Hepatocyte (in vitro differentiated cells): Measurements from ENCODE around the gene EPHB3.

Experiments used
- EZH2 ChIP-seq: fragments of 200-600 bp; sonication (generic); IDR thresholded peaks from 2 replicates; pipeline ENCODE4 v1.6.1; 2016; ENCODE audit warnings: antibody characterized with exemption, mild to moderate bottlenecking, borderline replicate concordance
- TF ChIP-seq, protein P1 (sequence below): fragments of 200-600 bp; sonication (generic); IDR thresholded peaks from 2 replicates; pipeline ENCODE4 v1.5.1; 2016; ENCODE audit warnings: antibody characterized with exemption, mild to moderate bottlenecking; ENCODE audit not compliant: poor library complexity

DNA sequence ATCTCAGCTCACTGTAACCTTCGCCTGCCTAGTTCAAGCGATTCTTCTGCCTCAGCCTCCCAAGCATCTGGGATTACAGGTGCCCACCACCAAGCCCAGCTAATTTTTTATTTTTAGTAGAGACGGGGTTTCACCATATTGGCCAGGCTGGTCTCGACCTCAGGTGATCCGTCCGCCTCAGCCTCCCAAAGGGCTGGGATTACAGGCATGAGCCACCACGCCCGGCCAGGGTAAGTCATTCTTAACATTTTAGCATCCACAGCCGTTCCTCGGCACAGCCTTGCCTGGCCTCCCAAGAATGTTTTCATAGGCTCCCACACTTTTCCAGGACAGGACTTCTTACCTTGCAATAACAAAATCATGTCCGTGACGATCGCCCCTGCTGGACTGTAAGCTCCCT is 8.7 kb upstream of the EPHB3 start:
- TF ChIP-seq EZH2: no peak
- TF ChIP-seq, protein P1, sequence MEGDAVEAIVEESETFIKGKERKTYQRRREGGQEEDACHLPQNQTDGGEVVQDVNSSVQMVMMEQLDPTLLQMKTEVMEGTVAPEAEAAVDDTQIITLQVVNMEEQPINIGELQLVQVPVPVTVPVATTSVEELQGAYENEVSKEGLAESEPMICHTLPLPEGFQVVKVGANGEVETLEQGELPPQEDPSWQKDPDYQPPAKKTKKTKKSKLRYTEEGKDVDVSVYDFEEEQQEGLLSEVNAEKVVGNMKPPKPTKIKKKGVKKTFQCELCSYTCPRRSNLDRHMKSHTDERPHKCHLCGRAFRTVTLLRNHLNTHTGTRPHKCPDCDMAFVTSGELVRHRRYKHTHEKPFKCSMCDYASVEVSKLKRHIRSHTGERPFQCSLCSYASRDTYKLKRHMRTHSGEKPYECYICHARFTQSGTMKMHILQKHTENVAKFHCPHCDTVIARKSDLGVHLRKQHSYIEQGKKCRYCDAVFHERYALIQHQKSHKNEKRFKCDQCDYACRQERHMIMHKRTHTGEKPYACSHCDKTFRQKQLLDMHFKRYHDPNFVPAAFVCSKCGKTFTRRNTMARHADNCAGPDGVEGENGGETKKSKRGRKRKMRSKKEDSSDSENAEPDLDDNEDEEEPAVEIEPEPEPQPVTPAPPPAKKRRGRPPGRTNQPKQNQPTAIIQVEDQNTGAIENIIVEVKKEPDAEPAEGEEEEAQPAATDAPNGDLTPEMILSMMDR: no peak
